GM12892 (cell line): Measurements from ENCODE around the gene LDLRAD4.

Source experiments
- POLR2A ChIP-seq: IDR thresholded peaks from 2 replicates; pipeline ENCODE4 v1.6.1; 2011; ENCODE audit warnings: low read depth, low read length, control low read depth
- TAF1 ChIP-seq: IDR thresholded peaks from 2 replicates; pipeline ENCODE4 v1.6.1; 2011; ENCODE audit warnings: low read depth, mild to moderate bottlenecking, control low read depth, low read length, borderline replicate concordance

DNA sequence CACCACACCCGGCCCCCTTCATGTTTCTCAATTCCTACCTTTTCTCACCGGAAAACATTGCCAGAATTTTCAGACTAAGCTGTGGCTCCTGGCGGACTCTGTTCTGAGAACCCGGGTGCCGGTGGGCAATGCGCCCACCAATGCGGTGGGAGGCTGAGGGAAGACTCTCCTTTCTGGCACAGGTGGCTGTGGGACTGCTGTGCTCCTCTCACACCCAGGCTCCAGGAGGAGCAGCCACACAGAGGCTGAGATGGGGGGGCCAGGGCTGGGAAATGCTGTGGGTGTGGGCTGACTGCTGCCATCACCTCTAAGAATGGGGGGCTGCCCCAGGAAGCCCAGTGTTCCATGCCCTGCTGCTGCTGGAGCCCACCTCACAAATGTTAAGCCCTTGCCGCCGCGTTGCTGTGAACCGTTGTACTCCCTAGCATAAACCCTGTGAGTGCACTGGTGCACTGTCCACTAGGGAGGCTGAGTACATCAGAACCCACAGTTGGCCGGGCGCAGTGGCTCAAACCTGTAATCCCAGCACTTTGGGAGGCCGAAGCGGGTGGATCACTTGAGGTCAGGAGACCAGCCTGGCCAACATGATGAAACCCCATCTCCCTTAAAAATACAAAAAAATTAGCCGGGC lies 152.6 kb downstream of the LDLRAD4 start:
- TF ChIP-seq TAF1 (no peak), POLR2A (no peak)
